BLaER1 treated with 17β-estradiol and CSF1 and Interleukin-3, amounts not matched to agents 10 nM and 100 nM (cell line): ENCODE results near the gene MAD1L1.

Experiments
- H3K27ac ChIP-seq, 11 experiments: shearing (Covaris generic); formaldehyde crosslinking; 2 replicates each; pipeline ENCODE4 v1.8.1; 2022
- H3K27me3 ChIP-seq, 11 experiments: shearing (Covaris generic); formaldehyde crosslinking; 2 replicates each; pipeline ENCODE4 v1.8.1; 2022
- H3K36me3 ChIP-seq, 11 experiments: shearing (Covaris generic); formaldehyde crosslinking; 2 replicates each; pipeline ENCODE4 v1.8.1; 2022
- H3K4me1 ChIP-seq, 10 experiments: shearing (Covaris generic); formaldehyde crosslinking; 2 replicates each; pipeline ENCODE4 v1.8.1; 2022
- H3K4me2 ChIP-seq, 11 experiments: shearing (Covaris generic); formaldehyde crosslinking; 2 replicates each; pipeline ENCODE4 v1.8.1; 2022
- H3K4me3 ChIP-seq, 10 experiments: shearing (Covaris generic); formaldehyde crosslinking; 2 replicates each; pipeline ENCODE4 v1.8.1; 2022
- H3K9ac ChIP-seq, 11 experiments: shearing (Covaris generic); formaldehyde crosslinking; 2 replicates each; pipeline ENCODE4 v1.8.1; 2022
- H3K9me3 ChIP-seq, 11 experiments: shearing (Covaris generic); formaldehyde crosslinking; replicated peaks in 1 of 11; 2 replicates each; pipeline ENCODE4 v1.8.1; 2022
- H4K20me1 ChIP-seq, 11 experiments: shearing (Covaris generic); formaldehyde crosslinking; 2 replicates each; pipeline ENCODE4 v1.8.1; 2022
- Cebpa-rat ChIP-seq, 11 experiments: shearing (Covaris generic); IDR thresholded peaks; 2 replicates each; pipeline ENCODE4 v1.8.1; 2022

Gene MAD1L1

DNA sequence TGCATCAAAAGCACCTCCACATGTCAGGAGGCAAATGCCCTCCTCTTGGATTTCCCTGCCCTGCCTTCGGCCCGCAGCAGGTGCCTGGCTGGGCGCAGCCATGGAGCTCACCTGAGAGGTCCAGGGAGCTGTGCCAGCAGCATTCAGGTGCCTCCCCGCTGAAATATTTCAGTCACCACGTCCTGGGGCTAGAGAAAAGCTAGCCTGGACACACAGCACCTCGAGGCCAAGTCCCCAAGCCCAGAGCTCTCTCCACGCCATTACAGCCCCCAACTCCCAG lies 102.7 kb downstream of the MAD1L1 start:
- Histone ChIP-seq H3K4me1 (peaks cover 11 to 94% (median 74%) of the 10 kb centered on the region in 10 experiments), H3K9ac (peak overlapping the region in 1 of 11 experiments; percentile 46; a peak in 1 of 22 replicates), H3K27me3 (peaks cover 0 to 68% (median 0%) of the 10 kb centered on the region in 11 experiments; a peak in 9 of 22 replicates), H3K27ac (no peak overlapping the region), H3K4me3 (no peak overlapping the region), H3K9me3 (no peaks in the 10 kb centered on the region), H3K36me3 (peaks cover 16 to 49% (median 29%) of the 10 kb centered on the region in 11 experiments; a peak in 18 of 22 replicates), H3K4me2 (peak overlapping the region in 10 of 11 experiments; percentile 12 to 99 (median 90); a peak in 19 of 22 replicates), H4K20me1 (peaks cover 12 to 80% (median 69%) of the 10 kb centered on the region in 11 experiments; a peak in 21 of 22 replicates)
- TF ChIP-seq Cebpa-rat (IDR thresholded peaks at IDR 0.05) = no peak

GRCh38 chr7:2129323-2130095 lies 103.2 kb downstream of the MAD1L1 start:
- H3K4me2 ChIP-seq = peak overlapping the region in 10 of 11 experiments; percentile 12 to 99 (median 90); a peak in 19 of 22 replicates
- H3K27ac ChIP-seq = peak overlapping the region in 1 of 11 experiments; percentile 1; a peak in 1 of 22 replicates
- H3K9me3 ChIP-seq = no peaks in the 10 kb centered on the region
- H3K4me3 ChIP-seq = peak overlapping the region in 1 of 10 experiments; percentile 17; a peak in 3 of 20 replicates
- peak overlapping the region in 4 of 11 experiments; percentile 4 to 49 (median 38); a peak in 5 of 22 replicates for H3K9ac ChIP-seq
- H3K27me3 ChIP-seq = peaks cover 0 to 73% (median 0%) of the 10 kb centered on the region in 11 experiments; a peak in 9 of 22 replicates
- TF ChIP-seq Cebpa-rat (IDR thresholded peaks at IDR 0.05) = no peak
- peaks cover 17 to 94% (median 79%) of the 10 kb centered on the region in 10 experiments for H3K4me1 ChIP-seq
- H4K20me1 ChIP-seq = peaks cover 12 to 83% (median 75%) of the 10 kb centered on the region in 11 experiments; a peak in 21 of 22 replicates
- peaks cover 11 to 44% (median 23%) of the 10 kb centered on the region in 11 experiments; a peak in 18 of 22 replicates for H3K36me3 ChIP-seq

- no peak for TF ChIP-seq Cebpa-rat (IDR thresholded peaks at IDR 0.05)
- Histone ChIP-seq H4K20me1 (peaks cover 12 to 87% (median 82%) of the 10 kb centered on the region in 11 experiments; a peak in 21 of 22 replicates), H3K27me3 (peaks cover 0 to 80% (median 0%) of the 10 kb centered on the region in 11 experiments; a peak in 9 of 22 replicates), H3K9ac (peak overlapping the region in 4 of 11 experiments; percentile 14 to 49 (median 38); a peak in 6 of 22 replicates), H3K9me3 (no peaks in the 10 kb centered on the region), H3K27ac (peak overlapping the region in 1 of 11 experiments; percentile 1; a peak in 1 of 22 replicates), H3K36me3 (peaks cover 7 to 36% (median 17%) of the 10 kb centered on the region in 11 experiments; a peak in 18 of 22 replicates), H3K4me2 (peak overlapping the region in 9 of 11 experiments; percentile 48 to 99 (median 91); a peak in 18 of 22 replicates), H3K4me1 (peaks cover 24 to 94% (median 87%) of the 10 kb centered on the region in 10 experiments), H3K4me3 (peak overlapping the region in 1 of 10 experiments; percentile 17; a peak in 3 of 20 replicates)
Measured at GRCh38 chr7:2128601-2129322, 104.0 kb downstream of the MAD1L1 start.

DNA sequence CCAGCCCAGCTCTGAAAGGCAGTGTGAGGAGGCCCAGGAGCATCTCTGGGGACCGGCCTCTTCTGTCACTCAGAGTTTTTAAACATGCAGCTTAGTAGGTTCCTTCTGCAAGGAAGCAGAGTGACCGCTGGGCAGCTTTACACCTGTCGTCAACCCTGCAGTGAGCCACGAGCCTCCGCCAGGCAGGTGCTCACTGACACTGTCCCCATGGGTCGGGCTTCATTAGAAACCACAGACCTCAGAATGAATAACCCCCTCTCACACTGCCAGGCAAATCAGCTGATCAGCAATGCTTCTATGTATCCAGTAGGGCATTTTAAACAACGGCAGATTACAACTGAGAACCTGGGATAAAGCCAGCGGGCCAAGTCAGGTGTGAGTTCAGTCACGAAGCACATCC lies 106.1 kb downstream of the MAD1L1 start:
- peaks cover 0 to 91% (median 0%) of the 10 kb centered on the region in 11 experiments; a peak in 9 of 22 replicates for H3K27me3 ChIP-seq
- H3K4me1 ChIP-seq = peaks cover 29 to 100% (median 100%) of the 10 kb centered on the region in 10 experiments
- H3K36me3 ChIP-seq = peaks cover 0 to 18% (median 4%) of the 10 kb centered on the region in 11 experiments; a peak in 6 of 22 replicates
- peaks cover 16 to 100% (median 97%) of the 10 kb centered on the region in 11 experiments; a peak in 21 of 22 replicates for H4K20me1 ChIP-seq
- TF ChIP-seq Cebpa-rat (IDR thresholded peaks at IDR 0.05) = no peak
- H3K9ac ChIP-seq = peak overlapping the region in 2 of 11 experiments; percentile 14 to 68; a peak in 3 of 22 replicates
- H3K4me3 ChIP-seq = no peak overlapping the region; a peak in 1 of 20 replicates
- H3K27ac ChIP-seq = peak overlapping the region in 1 of 11 experiments; percentile 75; a peak in 1 of 22 replicates
- peak overlapping the region in 9 of 11 experiments; percentile 83 to 99 (median 91); a peak in 18 of 22 replicates for H3K4me2 ChIP-seq
- no peaks in the 10 kb centered on the region for H3K9me3 ChIP-seq

DNA sequence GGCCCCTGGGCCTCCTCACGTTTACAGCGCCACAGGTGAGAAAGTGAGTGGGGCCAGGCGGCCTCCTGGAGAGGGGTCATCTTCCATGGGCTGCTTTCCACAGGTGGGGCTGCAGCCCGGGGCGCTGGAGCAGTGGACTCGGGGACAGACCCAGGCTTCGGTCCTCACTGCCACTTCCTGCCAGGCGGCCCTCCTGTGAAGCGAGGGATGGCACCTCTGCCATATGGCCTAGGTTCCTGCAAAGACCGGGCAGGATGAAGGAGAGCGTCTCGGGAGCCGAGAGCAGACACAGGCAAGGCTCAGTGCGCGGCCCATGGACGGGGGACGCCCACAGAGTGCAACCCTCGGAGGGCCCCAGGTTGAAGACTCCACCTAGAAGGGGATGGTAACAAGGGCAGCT lies 106.8 kb downstream of the MAD1L1 start:
- peaks cover 0 to 91% (median 0%) of the 10 kb centered on the region in 11 experiments; a peak in 9 of 22 replicates for H3K27me3 ChIP-seq
- peak overlapping the region in 10 of 11 experiments; percentile 83 to 99 (median 90); a peak in 18 of 22 replicates for H3K4me2 ChIP-seq

DNA sequence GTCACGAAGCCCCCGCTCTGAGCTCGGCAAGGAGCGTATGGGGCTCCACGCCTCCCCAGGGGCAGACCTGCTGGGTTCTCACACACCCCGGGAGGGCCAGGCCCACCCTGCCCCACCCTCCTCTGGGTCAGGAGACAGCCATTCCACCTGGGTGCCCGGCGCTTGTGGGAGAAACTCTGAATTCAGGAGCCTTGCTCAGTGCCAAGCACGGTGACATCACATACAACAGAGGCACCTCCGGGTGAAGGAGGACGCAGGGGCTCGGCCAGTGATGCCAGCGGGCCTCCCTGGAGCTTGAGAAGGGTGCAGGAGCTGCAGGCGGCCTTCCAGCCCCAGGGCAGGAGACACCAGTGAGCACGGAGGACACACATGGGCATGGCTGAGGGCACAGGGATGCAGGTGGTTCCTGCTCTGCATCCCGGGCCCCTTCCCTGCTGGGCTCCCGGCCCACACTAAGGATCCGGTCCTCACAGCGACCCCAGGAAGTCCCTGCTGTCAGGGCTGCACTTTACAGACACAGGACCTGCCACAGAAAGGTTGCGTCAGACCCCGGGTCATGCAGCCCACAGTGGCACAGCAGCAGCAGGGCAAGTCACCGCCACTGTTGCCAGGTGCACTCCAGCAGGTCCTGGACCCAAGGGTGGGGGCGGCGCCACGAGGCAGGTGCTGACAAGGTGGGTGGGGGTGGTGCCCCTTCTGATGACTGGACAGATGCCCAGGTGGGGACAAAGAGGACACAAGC lies 108.0 kb downstream of the MAD1L1 start:
- H3K9ac ChIP-seq = peak overlapping the region in 5 of 11 experiments; percentile 36 to 68 (median 56); a peak in 10 of 22 replicates
- H3K27ac ChIP-seq = peak overlapping the region in 5 of 11 experiments; percentile 21 to 75 (median 58); a peak in 8 of 22 replicates
- H3K9me3 ChIP-seq = no peaks in the 10 kb centered on the region
- peak overlapping the region in 2 of 10 experiments; percentile 12 to 15; a peak in 2 of 20 replicates for H3K4me3 ChIP-seq
- peaks cover 43 to 100% (median 100%) of the 10 kb centered on the region in 10 experiments for H3K4me1 ChIP-seq
- H3K4me2 ChIP-seq = peak overlapping the region; percentile 83 to 99 (median 89)
- peak in 3 of 11 experiments; percentile 52 to 75 (median 61); a peak in 5 of 22 replicates for TF ChIP-seq Cebpa-rat (IDR thresholded peaks at IDR 0.05)
- peaks cover 0 to 89% (median 0%) of the 10 kb centered on the region in 11 experiments; a peak in 9 of 22 replicates for H3K27me3 ChIP-seq
- peaks cover 24 to 100% (median 97%) of the 10 kb centered on the region in 11 experiments; a peak in 21 of 22 replicates for H4K20me1 ChIP-seq
- peaks cover 0 to 21% (median 4%) of the 10 kb centered on the region in 11 experiments; a peak in 6 of 22 replicates for H3K36me3 ChIP-seq

More for the DNA sequence above, 106.8 kb downstream of the MAD1L1 start:
- no peaks in the 10 kb centered on the region for H3K9me3 ChIP-seq
- H3K4me3 ChIP-seq = no peak overlapping the region; a peak in 1 of 20 replicates
- H4K20me1 ChIP-seq = peaks cover 20 to 100% (median 97%) of the 10 kb centered on the region in 11 experiments; a peak in 21 of 22 replicates
- H3K4me1 ChIP-seq = peaks cover 31 to 100% (median 100%) of the 10 kb centered on the region in 10 experiments
- H3K36me3 ChIP-seq = peaks cover 0 to 20% (median 4%) of the 10 kb centered on the region in 11 experiments; a peak in 6 of 22 replicates
- peak overlapping the region in 4 of 11 experiments; percentile 42 to 75 (median 62); a peak in 5 of 22 replicates for H3K27ac ChIP-seq
- peak overlapping the region in 2 of 11 experiments; percentile 63 to 68; a peak in 3 of 22 replicates for H3K9ac ChIP-seq
- no peak for TF ChIP-seq Cebpa-rat (IDR thresholded peaks at IDR 0.05)

- Histone ChIP-seq H3K4me1 (peaks cover 45 to 100% (median 100%) of the 10 kb centered on the region in 10 experiments), H3K4me2 (peak overlapping the region; percentile 83 to 99 (median 89)), H3K36me3 (peaks cover 0 to 22% (median 4%) of the 10 kb centered on the region in 11 experiments; a peak in 6 of 22 replicates), H3K9ac (peak overlapping the region in 6 of 11 experiments; percentile 36 to 68 (median 56); a peak in 11 of 22 replicates), H3K27ac (peak overlapping the region in 7 of 11 experiments; percentile 1 to 75 (median 27); a peak in 10 of 22 replicates), H3K4me3 (peak overlapping the region in 5 of 10 experiments; percentile 6 to 27 (median 15); a peak in 6 of 20 replicates), H4K20me1 (peaks cover 24 to 100% (median 97%) of the 10 kb centered on the region in 11 experiments; a peak in 21 of 22 replicates), H3K9me3 (no peaks in the 10 kb centered on the region), H3K27me3 (peaks cover 0 to 81% (median 0%) of the 10 kb centered on the region in 11 experiments; a peak in 9 of 22 replicates)
- TF ChIP-seq Cebpa-rat (IDR thresholded peaks at IDR 0.05) = no peak
Measured at GRCh38 chr7:2123916-2124315, 108.8 kb downstream of the MAD1L1 start.
